Tibial nerve (tissue), 4 donors: Measurements from ENCODE around the gene LRRC61.

ENCODE experiments used
- CTCF ChIP-seq, 5 experiments: fragments of 200-600 bp in 3 of 5; fragments of 450-650 bp in 2 of 5; sonication (generic) in 3 of 5; IDR thresholded peaks; one replicate each; pipeline ENCODE4 v1.5.1; 2016 to 2019; ENCODE audit warnings: antibody characterized with exemption in 5 of 5, mild to moderate bottlenecking in 3 of 5, moderate library complexity in 2 of 5
- EP300 ChIP-seq, 2 donors: sonication (generic); formaldehyde crosslinking; IDR thresholded peaks; one replicate each; pipeline ENCODE4 v1.6.1; 2017; ENCODE audit warnings: antibody characterized with exemption in 2 of 2, mild to moderate bottlenecking in 1 of 2

- TF ChIP-seq CTCF (IDR thresholded peaks at IDR 0.05) (no peak), EP300 (IDR thresholded peaks at IDR 0.05) (no peak)
Measured at GRCh38 chr7:150355666-150356059, 32.5 kb downstream of the LRRC61 start.
